A673 (cell line): ENCODE results near the gene ANXA11. TPM values are rescaled to one million over a fixed set of nuclear protein-coding genes. Genes with fewer than 3 reads are reported as not detected.

Experiments
- BruUV-seq: library from RNA; stranded (reverse); fragments of 400-500 nt; replicated peaks from 2 replicates; lab custom pipeline; 2021; lab: Mats Ljungman, UMichigan
- CTCF ChIA-PET: fragments of 300-600 bp; sonication (Branson Sonifier 250); formaldehyde crosslinking; loops from one replicate; lab custom pipeline; 2022; ENCODE audit warnings: antibody characterized with exemption; lab: Charles Lee
- POLR2A ChIA-PET: fragments of 300-600 bp; sonication (Branson Sonifier 250); formaldehyde crosslinking; loops from one replicate; lab custom pipeline; 2022; ENCODE audit warnings: antibody characterized with exemption; ENCODE audit not compliant: low non-redundant PET; lab: Charles Lee
- DNase-seq: peaks from one replicate; pipeline ENCODE4 v3.0.0-alpha.2; 2015; ENCODE audit warnings: low spot score
- H3K27ac ChIP-seq: fragments of 200-600 bp; sonication (generic); 2 replicates; pipeline ENCODE4 v1.5.1; 2016; ENCODE audit warnings: mixed run types, low read depth, mild to moderate bottlenecking, mixed read lengths, antibody characterized with exemption, low read length; ENCODE audit not compliant: poor library complexity, severe bottlenecking
- H3K27me3 ChIP-seq: fragments of 200-600 bp; sonication (generic); replicated peaks from 2 replicates; pipeline ENCODE4 v1.6.1; 2017; ENCODE audit warnings: mixed run types, low read depth, mild to moderate bottlenecking, mixed read lengths, antibody characterized with exemption, low read length; ENCODE audit not compliant: insufficient read depth, poor library complexity
- H3K36me3 ChIP-seq: fragments of 200-600 bp; sonication (generic); 2 replicates; pipeline ENCODE4 v1.6.1; 2016; ENCODE audit warnings: mixed run types, mild to moderate bottlenecking, mixed read lengths, antibody characterized with exemption, low read length; ENCODE audit not compliant: insufficient read depth, poor library complexity, severe bottlenecking
- H3K4me1 ChIP-seq: fragments of 200-600 bp; sonication (generic); 2 replicates; pipeline ENCODE4 v1.6.1; 2017; ENCODE audit warnings: mixed run types, mild to moderate bottlenecking, mixed read lengths, antibody characterized with exemption, low read length; ENCODE audit not compliant: insufficient read depth, poor library complexity, severe bottlenecking
- H3K4me3 ChIP-seq: fragments of 200-600 bp; sonication (generic); 2 replicates; pipeline ENCODE4 v1.5.1; 2016; ENCODE audit warnings: low read depth, mixed run types, mild to moderate bottlenecking, mixed read lengths, low read length; ENCODE audit not compliant: poor library complexity, severe bottlenecking
- H3K9me3 ChIP-seq: fragments of 200-600 bp; sonication (generic); 2 replicates; pipeline ENCODE4 v1.6.1; 2016; ENCODE audit warnings: mixed run types, low read depth, mild to moderate bottlenecking, mixed read lengths, antibody characterized with exemption, low read length; ENCODE audit not compliant: poor library complexity, severe bottlenecking
- EZH2 ChIP-seq: fragments of 200-600 bp; sonication (generic); IDR thresholded peaks from 2 replicates; pipeline ENCODE4 v1.6.1; 2017; ENCODE audit warnings: borderline replicate concordance, low read depth, mild to moderate bottlenecking, mixed read lengths, antibody characterized with exemption, low read length; ENCODE audit not compliant: poor library complexity, severe bottlenecking
- intact Hi-C: fragments of 100-400 bp; cut with micrococcal nuclease; formaldehyde crosslinking; loops from one replicate; pipeline ENCODE4 v1.10.0; 2022; ENCODE audit not compliant: unreplicated experiment
- total RNA-seq: library from RNA; stranded (reverse); gene quantifications from 2 replicates; pipeline ENCODE4 v1.2.3, GENCODE V29; 2021
- TF ChIP-seq, protein P1 (sequence below): fragments of 300-800, 200-600 bp; sonication (generic); conservative IDR thresholded peaks from 2 replicates; pipeline ENCODE4 v1.5.1; 2017; ENCODE audit warnings: low read depth, mild to moderate bottlenecking, antibody characterized with exemption, low read length, moderate library complexity, mixed read lengths

The ANXA11 gene
- total RNA-seq, 1 experiment from 2014 or later = 119 TPM

DNA sequence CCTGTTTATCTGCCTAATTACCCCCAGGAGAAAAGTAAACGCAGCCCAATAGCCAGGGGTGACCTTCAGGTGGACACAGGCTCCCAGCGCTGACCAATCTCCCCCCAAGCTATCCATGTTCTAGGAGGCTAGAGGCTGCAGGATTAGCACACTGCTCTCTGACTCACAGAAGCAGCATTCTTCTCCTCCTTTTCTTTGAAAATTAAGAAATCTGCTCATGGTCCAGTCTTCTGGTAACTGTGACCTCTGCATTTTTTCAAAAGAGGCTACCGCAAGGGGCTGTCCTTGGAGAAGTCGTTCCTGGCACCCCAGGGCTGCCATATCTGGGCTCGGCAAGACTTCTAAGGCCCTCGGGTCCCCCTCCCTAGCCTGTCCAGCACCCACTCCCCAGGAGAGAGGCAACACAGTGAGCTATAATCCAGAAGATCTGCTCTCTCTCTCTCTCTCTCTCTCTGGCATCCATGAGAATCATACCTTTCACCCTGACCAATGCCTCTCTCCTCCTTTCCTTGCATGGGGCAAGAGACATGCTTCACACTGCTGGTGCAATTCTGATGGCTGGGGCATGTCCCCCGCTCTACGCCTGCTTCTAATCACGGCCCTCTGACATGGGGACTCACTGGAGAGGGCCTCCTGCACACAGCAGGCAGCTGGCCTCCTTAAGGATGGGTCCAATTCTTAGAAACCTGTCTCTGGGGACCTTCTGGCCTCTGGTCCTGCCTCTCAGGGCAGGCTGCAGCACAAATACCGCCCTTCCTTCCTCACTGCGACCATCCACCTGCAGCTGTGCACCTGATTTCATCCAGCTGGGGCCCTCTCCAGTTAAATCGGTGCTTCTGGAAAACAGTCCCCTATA is 27.3 kb downstream of the ANXA11 start:
- ChIA-PET CTCF (no interaction called here), POLR2A (no interaction called here)
- H3K27me3 ChIP-seq = no peaks in the 10 kb centered on the region
- no peak for DNase-seq
- TF ChIP-seq, protein P1, sequence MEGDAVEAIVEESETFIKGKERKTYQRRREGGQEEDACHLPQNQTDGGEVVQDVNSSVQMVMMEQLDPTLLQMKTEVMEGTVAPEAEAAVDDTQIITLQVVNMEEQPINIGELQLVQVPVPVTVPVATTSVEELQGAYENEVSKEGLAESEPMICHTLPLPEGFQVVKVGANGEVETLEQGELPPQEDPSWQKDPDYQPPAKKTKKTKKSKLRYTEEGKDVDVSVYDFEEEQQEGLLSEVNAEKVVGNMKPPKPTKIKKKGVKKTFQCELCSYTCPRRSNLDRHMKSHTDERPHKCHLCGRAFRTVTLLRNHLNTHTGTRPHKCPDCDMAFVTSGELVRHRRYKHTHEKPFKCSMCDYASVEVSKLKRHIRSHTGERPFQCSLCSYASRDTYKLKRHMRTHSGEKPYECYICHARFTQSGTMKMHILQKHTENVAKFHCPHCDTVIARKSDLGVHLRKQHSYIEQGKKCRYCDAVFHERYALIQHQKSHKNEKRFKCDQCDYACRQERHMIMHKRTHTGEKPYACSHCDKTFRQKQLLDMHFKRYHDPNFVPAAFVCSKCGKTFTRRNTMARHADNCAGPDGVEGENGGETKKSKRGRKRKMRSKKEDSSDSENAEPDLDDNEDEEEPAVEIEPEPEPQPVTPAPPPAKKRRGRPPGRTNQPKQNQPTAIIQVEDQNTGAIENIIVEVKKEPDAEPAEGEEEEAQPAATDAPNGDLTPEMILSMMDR = no peak
- TF ChIP-seq EZH2 = no peak
- H3K9me3 ChIP-seq = no peaks in the 10 kb centered on the region
- H3K27ac ChIP-seq = no peak overlapping the region
- no peak overlapping the region for H3K4me3 ChIP-seq
- H3K36me3 ChIP-seq = no peaks in the 10 kb centered on the region
- no peaks in the 10 kb centered on the region for H3K4me1 ChIP-seq
- intact Hi-C loops = no loop called here
- no TSS peak for BruUV-seq

GRCh38 chr10:80176526-80176925 is 28.8 kb downstream of the ANXA11 start:
- CTCF ChIA-PET = no interaction called here
- BruUV-seq = no TSS peak
- intact Hi-C loops = no loop called here
- POLR2A ChIA-PET = no interaction called here
- DNase-seq = no peak
- Histone ChIP-seq H3K27ac (no peak overlapping the region), H3K9me3 (no peaks in the 10 kb centered on the region), H3K27me3 (no peaks in the 10 kb centered on the region), H3K36me3 (no peaks in the 10 kb centered on the region), H3K4me3 (no peak overlapping the region), H3K4me1 (no peaks in the 10 kb centered on the region)
- no peak for TF ChIP-seq EZH2
- TF ChIP-seq, protein P1 = no peak

- Histone ChIP-seq H3K27me3 (no peaks in the 10 kb centered on the region), H3K4me3 (no peak overlapping the region), H3K36me3 (no peaks in the 10 kb centered on the region), H3K9me3 (no peaks in the 10 kb centered on the region), H3K4me1 (no peaks in the 10 kb centered on the region), H3K27ac (no peak overlapping the region)
- no peak for DNase-seq
- POLR2A ChIA-PET = no interaction called here
- TF ChIP-seq, protein P1 = no peak
- TF ChIP-seq EZH2 = no peak
- BruUV-seq = no TSS peak
- intact Hi-C loops = no loop called here
- CTCF ChIA-PET = no interaction called here
Measured at GRCh38 chr10:80174641-80175395, 30.5 kb downstream of the ANXA11 start.
